ENCODE measurements around the gene BAAT.

- TF ChIP-seq ZNF224 (CRISPR knock-in tag; IDR thresholded peaks at IDR 0.05) (no peak), RERE (CRISPR knock-in tag; IDR thresholded peaks at IDR 0.05; ENCODE audit: borderline replicate concordance) (no peak), CEBPB (tag; IDR thresholded peaks at IDR 0.05) (no peak), RAD51 (IDR thresholded peaks at IDR 0.05; ENCODE audit: borderline replicate concordance, low read depth) (no peak), PATZ1 (CRISPR knock-in tag; IDR thresholded peaks at IDR 0.05; ENCODE audit: borderline replicate concordance) (no peak), CTCF (IDR thresholded peaks at IDR 0.05 in 2 of 3, conservative IDR thresholded peaks at IDR 0.05 in 1 of 3; ENCODE audit: insufficient read depth in 2 of 3, low read depth in 1 of 3, low read length in 3 of 3) (peak; percentile 30 to 54 (median 49)), POLR2AphosphoS5 (IDR thresholded peaks at IDR 0.05; ENCODE audit: control insufficient read depth, insufficient read depth, low read depth, low read length) (no peak), ZNF280B (CRISPR knock-in tag; IDR thresholded peaks at IDR 0.05) (no peak), ZBTB12 (CRISPR knock-in tag; IDR thresholded peaks at IDR 0.05) (no peak), JUND (IDR thresholded peaks at IDR 0.05; ENCODE audit: borderline replicate concordance, low read depth, low read length) (no peak), JUND (tag; IDR thresholded peaks at IDR 0.05; ENCODE audit: borderline replicate concordance, low read depth, low read length) (no peak), POLR2A (conservative IDR thresholded peaks at IDR 0.05) (no peak), ZNF444 (CRISPR knock-in tag; IDR thresholded peaks at IDR 0.05) (no peak)
Observed at GRCh38 chr9:101388507-101388993, 3.7 kb upstream of the BAAT start.

Measured in K562 (cell line).